Measurements from ENCODE around the gene TULP3.
A peak's percentile ranks its signal among the peaks of the same experiment; 100 is the strongest.

TULP3 gene

GRCh38 chr12:2955888-2956287 is 65.2 kb downstream of the TULP3 start:
- peaks cover 4% of the 10 kb centered on the region; the same call in 1 of the 2 replicates for H3K4me1 ChIP-seq (ENCODE audit: control insufficient read depth, insufficient read depth, low read length)
- peak; percentile 51; the same call in 1 of the 2 replicates for TF ChIP-seq EGR2 (tag by site-specific recombination; IDR thresholded peaks at IDR 0.05; ENCODE audit: low read depth)
- TF ChIP-seq ZNF10 (tag by site-specific recombination; IDR thresholded peaks at IDR 0.05): no peak
- no peak for TF ChIP-seq TCF7L2 (IDR thresholded peaks at IDR 0.05; ENCODE audit: borderline replicate concordance, low read depth, low read length)
- no peak for TF ChIP-seq ZNF248 (tag by site-specific recombination; IDR thresholded peaks at IDR 0.05)
- TF ChIP-seq HOXD13 (CRISPR knock-in tag; IDR thresholded peaks at IDR 0.05; ENCODE audit: borderline replicate concordance): no peak
- no peak for TF ChIP-seq ZNF221 (tag by site-specific recombination; IDR thresholded peaks at IDR 0.05; ENCODE audit: borderline replicate concordance)
- no peak for TF ChIP-seq ZNF513 (tag by site-specific recombination; IDR thresholded peaks at IDR 0.05)
- TF ChIP-seq ZBTB6 (tag by site-specific recombination; IDR thresholded peaks at IDR 0.05): no peak
- peak; percentile 53 for TF ChIP-seq KLF1 (tag by site-specific recombination; IDR thresholded peaks at IDR 0.05)
- peak; percentile 49; the same call in 1 of the 2 replicates for TF ChIP-seq ZFHX2 (tag by site-specific recombination; conservative IDR thresholded peaks at IDR 0.05)
- ChIA-PET CTCF (interaction anchor here (2.1 kb wide), 1 partner anchor 11 kb away, joined by 15 read pairs; no protein-coding TSS in a partner anchor), POLR2A (interaction anchor here (1.0 to 1.6 kb wide), 2 partner anchors 10 to 65 kb away, joined by 3 read pairs; partner anchors contain the start of gene TULP3)
- H3K4me3 ChIP-seq (ENCODE audit: low read depth, low read length): no peak overlapping the region
- H3K9me3 ChIP-seq (ENCODE audit: control insufficient read depth, insufficient read depth, low read depth, low read length): no peaks in the 10 kb centered on the region
- no peaks in the 10 kb centered on the region for H3K36me3 ChIP-seq (ENCODE audit: control insufficient read depth in 2 of 2, insufficient read depth in 1 of 2, low read length in 2 of 2)
- no peak overlapping the region for H3K27ac ChIP-seq (ENCODE audit: extremely low read depth, low read depth, low read length)

GRCh38 chr12:2957816-2958431 is 67.2 kb downstream of the TULP3 start:
- peak overlapping the region; percentile 58 for H3K4me3 ChIP-seq (ENCODE audit: low read depth, low read length)
- CTCF ChIA-PET: interaction anchor here (0.6 to 1.8 kb wide), 5 partner anchors 14 to 104 kb away, joined by 3 to 5 read pairs (median 3); no protein-coding TSS in a partner anchor
- H3K27ac ChIP-seq (ENCODE audit: extremely low read depth, low read depth, low read length): no peak overlapping the region

GRCh38 chr12:2958432-2959191 is 67.9 kb downstream of the TULP3 start:
- Histone ChIP-seq H3K27ac (ENCODE audit: extremely low read depth, low read depth, low read length) (peak overlapping the region; percentile 54; the same call in 1 of the 2 replicates), H3K4me3 (ENCODE audit: low read depth, low read length) (peak overlapping the region; percentile 58), H3K4me1 (ENCODE audit: control insufficient read depth, insufficient read depth, low read length) (peaks cover 7% of the 10 kb centered on the region; the same call in 1 of the 2 replicates), H3K36me3 (ENCODE audit: control insufficient read depth in 2 of 2, insufficient read depth in 1 of 2, low read length in 2 of 2) (no peaks in the 10 kb centered on the region), H3K9me3 (ENCODE audit: control insufficient read depth, insufficient read depth, low read depth, low read length) (no peaks in the 10 kb centered on the region)
- POLR2A ChIA-PET: interaction anchor here (0.6 to 1.2 kb wide), 9 partner anchors 9 to 1828 kb away, joined by 3 to 4 read pairs (median 3); partner anchors contain the start of gene TULP3
- CTCF ChIA-PET: interaction anchor here (0.6 to 1.8 kb wide), 4 partner anchors 15 to 105 kb away, joined by 3 to 5 read pairs (median 4); no protein-coding TSS in a partner anchor
- TF ChIP-seq SETDB1 (IDR thresholded peaks at IDR 0.05; ENCODE audit: insufficient read length, low read length): no peak
- no peak for TF ChIP-seq ZNF121 (tag by site-specific recombination; IDR thresholded peaks at IDR 0.05)
- TF ChIP-seq ZNF791 (tag by site-specific recombination; IDR thresholded peaks at IDR 0.05): no peak
- TF ChIP-seq ZSCAN5A (tag by site-specific recombination; IDR thresholded peaks at IDR 0.05): no peak
- no peak for TF ChIP-seq ZNF624 (tag by site-specific recombination; IDR thresholded peaks at IDR 0.05)
- TF ChIP-seq BCL11B (tag by site-specific recombination; IDR thresholded peaks at IDR 0.05; ENCODE audit: low read depth): no peak
- no peak for TF ChIP-seq ZNF580 (tag by site-specific recombination; IDR thresholded peaks at IDR 0.05)
- no peak for TF ChIP-seq ZNF146 (tag by site-specific recombination; IDR thresholded peaks at IDR 0.05)
- TF ChIP-seq FEZF1 (tag by site-specific recombination; IDR thresholded peaks at IDR 0.05): 0 out of 2 replicates have a peak, but pooled peaks have one; percentile 9
- TF ChIP-seq ZNF843 (tag by site-specific recombination; IDR thresholded peaks at IDR 0.05): 0 out of 2 replicates have a peak, but pooled peaks have one; percentile 23
- TF ChIP-seq ZNF514 (tag by site-specific recombination; IDR thresholded peaks at IDR 0.05): no peak
- no peak for TF ChIP-seq ZNF521 (tag by site-specific recombination; IDR thresholded peaks at IDR 0.05)
- TF ChIP-seq ZSCAN16 (tag by site-specific recombination; IDR thresholded peaks at IDR 0.05): no peak
- no peak for TF ChIP-seq ZNF133 (tag by site-specific recombination; IDR thresholded peaks at IDR 0.05)
- no peak for TF ChIP-seq ZNF785 (tag by site-specific recombination; IDR thresholded peaks at IDR 0.05)

More at GRCh38 chr12:2957816-2958431, 67.2 kb downstream of the TULP3 start:
- Histone ChIP-seq H3K4me1 (ENCODE audit: control insufficient read depth, insufficient read depth, low read length) (peaks cover 7% of the 10 kb centered on the region; the same call in 1 of the 2 replicates), H3K36me3 (ENCODE audit: control insufficient read depth in 2 of 2, insufficient read depth in 1 of 2, low read length in 2 of 2) (no peaks in the 10 kb centered on the region), H3K9me3 (ENCODE audit: control insufficient read depth, insufficient read depth, low read depth, low read length) (no peaks in the 10 kb centered on the region)
- POLR2A ChIA-PET: interaction anchor here (0.6 to 1.1 kb wide), 6 partner anchors 9 to 1827 kb away, joined by 3 to 4 read pairs (median 4); partner anchors contain the start of gene TULP3
- TF ChIP-seq TRIM28 (IDR thresholded peaks at IDR 0.05; ENCODE audit: borderline replicate concordance, low read length) (0 out of 2 replicates have a peak, but pooled peaks have one; percentile 30), ZNF155 (tag by site-specific recombination; IDR thresholded peaks at IDR 0.05) (no peak)
